GM12878 (cell line): ENCODE data around the gene CENATAC. TPM values are rescaled to one million over a fixed set of nuclear protein-coding genes. Genes with fewer than 3 reads are reported as not detected.

ENCODE experiments used
- ATAC-seq: fragments of 200-7000 bp; cut with Tn5 transposase; 3 replicates; pipeline ENCODE4 v1.9.1; 2020; ENCODE audit warnings: mild to moderate bottlenecking, moderate library complexity
- BruUV-seq: library from RNA; stranded (reverse); fragments of 400-500 nt; replicated peaks from 2 replicates; lab custom pipeline; 2021; lab: Mats Ljungman, UMichigan
- CTCF ChIA-PET: fragments of 300-600 bp; sonication (Branson Sonifier 250); formaldehyde crosslinking; extraction: SDS; loops from one replicate; lab custom pipeline; 2021; ENCODE audit warnings: inconsistent platforms; lab: Yijun Ruan, JAX
- POLR2A ChIA-PET: fragments of 350-600 bp; formaldehyde crosslinking; extraction: SDS; loops from one replicate; lab custom pipeline; 2021; ENCODE audit warnings: inconsistent platforms; lab: Charles Lee
- RAD21 ChIA-PET: fragments of 300-600 bp; sonication (Branson Sonifier 250); formaldehyde crosslinking; loops from one replicate; lab custom pipeline; 2023; ENCODE audit warnings: antibody characterized with exemption; ENCODE audit not compliant: unreplicated experiment; lab: Charles Lee
- SMC1A ChIA-PET: fragments of 300-600 bp; sonication (Branson Sonifier 250); formaldehyde crosslinking; loops from one replicate; lab custom pipeline; 2023; ENCODE audit not compliant: unreplicated experiment, uncharacterized antibody; lab: Charles Lee
- DNase-seq: peaks from one replicate; pipeline ENCODE4 v3.0.0-alpha.2; 2011; ENCODE audit warnings: low read depth, low spot score
- FAIRE-seq: peaks from 3 replicates; lab custom pipeline; 2011; peaks lifted over from hg19 to GRCh38; lab: Jason Lieb, UNC
- H2AFZ ChIP-seq: 2 replicates; pipeline ENCODE4 v1.6.0; 2011; ENCODE audit warnings: low read depth, low read length, control low read depth; ENCODE audit not compliant: control insufficient read depth
- H3K27ac ChIP-seq: 2 replicates; pipeline ENCODE4 v1.5.1; 2011; ENCODE audit warnings: control low read depth; ENCODE audit not compliant: control insufficient read depth, insufficient read depth
- H3K27me3 ChIP-seq, 2 experiments: replicated peaks in 1 of 2; 2 replicates each; pipeline versions ENCODE4 v1.6.0 to v1.6.1; 2011; ENCODE audit warnings: low read length in 1 of 2; ENCODE audit not compliant: control insufficient read depth in 2 of 2, insufficient read depth in 2 of 2
- H3K36me3 ChIP-seq, 2 experiments: 2 replicates each; pipeline ENCODE4 v1.5.1; 2011; ENCODE audit warnings: low read length in 1 of 2; ENCODE audit not compliant: control insufficient read depth in 2 of 2, insufficient read depth in 2 of 2
- H3K4me1 ChIP-seq: 2 replicates; pipeline ENCODE4 v1.6.1; 2011; ENCODE audit warnings: mild to moderate bottlenecking, low read length, moderate library complexity, mixed read lengths; ENCODE audit not compliant: control insufficient read depth, insufficient read depth
- H3K4me2 ChIP-seq: 2 replicates; pipeline ENCODE4 v1.6.0; 2011; ENCODE audit warnings: control low read depth; ENCODE audit not compliant: control insufficient read depth, insufficient read depth
- H3K4me3 ChIP-seq: fragments of 200-600 bp; sonication (generic); 2 replicates; pipeline ENCODE4 v1.5.1; 2016
- H3K79me2 ChIP-seq: 2 replicates; pipeline ENCODE4 v1.6.0; 2011; ENCODE audit warnings: low read length; ENCODE audit not compliant: control insufficient read depth, insufficient read depth
- H3K9ac ChIP-seq: 2 replicates; pipeline ENCODE4 v1.8.0; 2011; ENCODE audit warnings: low read length, control low read depth, mixed read lengths; ENCODE audit not compliant: control insufficient read depth, insufficient read depth
- H3K9me3 ChIP-seq: replicated peaks from 3 replicates; pipeline ENCODE4 v1.5.1; 2011; ENCODE audit warnings: mild to moderate bottlenecking, low read length; ENCODE audit not compliant: control insufficient read depth, insufficient read depth
- H4K20me1 ChIP-seq: 2 replicates; pipeline ENCODE4 v1.6.0; 2011; ENCODE audit not compliant: control insufficient read depth, insufficient read depth
- CEBPB ChIP-seq, 2 experiments: fragments of 150-350 bp in 1 of 2; IDR thresholded peaks; 2 replicates each; pipeline ENCODE4 v1.6.1; 2012 to 2014; ENCODE audit warnings: low read depth in 2 of 2, low read length in 2 of 2, borderline replicate concordance in 1 of 2, inconsistent platforms in 1 of 2
- CREB1 ChIP-seq: IDR thresholded peaks from 2 replicates; pipeline ENCODE4 v1.6.1; 2012; ENCODE audit warnings: low read depth, mild to moderate bottlenecking, inconsistent platforms
- FOS ChIP-seq: IDR thresholded peaks from 3 replicates; pipeline ENCODE4 v1.6.1; 2011; ENCODE audit warnings: borderline replicate concordance; ENCODE audit not compliant: insufficient read length; ENCODE audit errors: extremely low read depth
- PAX5 ChIP-seq: IDR thresholded peaks from 2 replicates; pipeline ENCODE4 v1.6.1; 2011; ENCODE audit warnings: low read depth, low read length, borderline replicate concordance
- POLR2AphosphoS2 ChIP-seq: IDR thresholded peaks from 2 replicates; pipeline ENCODE4 v1.6.1; 2011; ENCODE audit warnings: low read depth, mild to moderate bottlenecking, low read length, improper control_type of control experiment, moderate library complexity
- RCOR1 ChIP-seq: conservative IDR thresholded peaks from 2 replicates; pipeline ENCODE4 v1.6.1; 2012; ENCODE audit warnings: low read depth, low read length, improper control_type of control experiment
- SMARCA5 ChIP-seq: fragments of 450-650 bp; IDR thresholded peaks from 2 replicates; pipeline ENCODE4 v1.6.1; 2017; ENCODE audit warnings: mild to moderate bottlenecking
- SP1 ChIP-seq: IDR thresholded peaks from one replicate; pipeline ENCODE4 v1.6.1; 2011; ENCODE audit warnings: low read depth, low read length
- STAT3 ChIP-seq: IDR thresholded peaks from 2 replicates; pipeline ENCODE4 v1.6.1; 2011; ENCODE audit warnings: low read depth, low read length, improper control_type of control experiment
- TCF3 ChIP-seq: IDR thresholded peaks from 2 replicates; pipeline ENCODE4 v1.6.1; 2012; ENCODE audit warnings: low read depth, mild to moderate bottlenecking, low read length, borderline replicate concordance; ENCODE audit not compliant: insufficient read depth
- TCF7 ChIP-seq: IDR thresholded peaks from 2 replicates; pipeline ENCODE4 v1.6.1; 2014; ENCODE audit warnings: antibody characterized with exemption, borderline replicate concordance
- WGBS: methylation state at CpG from one replicate; pipeline ENCODE4 v1.1.6; 2016; ENCODE audit warnings: low lambda C conversion rate; ENCODE audit not compliant: insufficient replicate concordance, insufficient coverage; ENCODE audit errors: missing lambda C conversion rate; 5-methylcytosine and 5-hydroxymethylcytosine counted together
- in situ Hi-C: fragments of 300-500 bp; cut with MboI; formaldehyde crosslinking; loops from 9 replicates; pipeline ENCODE4 v1.14.3; 2018; ENCODE audit warnings: mixed read lengths
- intact Hi-C: fragments of 100-400 bp; cut with micrococcal nuclease; formaldehyde crosslinking; loops from one replicate; pipeline ENCODE4 v1.14.2; 2022; ENCODE audit not compliant: unreplicated experiment
- polyA plus RNA-seq, 11 experiments: library from polyadenylated mRNA; depleted of rRNA in 4 of 11; unstranded in 6 of 11; stranded (reverse) in 5 of 11; fragments of >200 nt; fragmentation: Nextera tagmentation in 4 of 11; fragmentation: Illumina TruSeq in 1 of 11; extraction: Ambion mirVana in 4 of 11; extraction: Trizol in 1 of 11; gene quantifications; 1 replicate in 1 of 11; 2 replicates in 10 of 11; pipeline versions ENCODE4 v1.2.1 to v1.2.3, GENCODE V29; 2011 to 2016; ENCODE audit warnings: inconsistent platforms in 2 of 11, missing spikeins in 2 of 11, low read depth in 1 of 11
- total RNA-seq, 4 experiments: library from RNA; depleted of rRNA in 3 of 4; stranded (reverse); fragments of >200 nt in 3 of 4; fragmentation: Illumina TruSeq in 1 of 4; extraction: Trizol in 1 of 4; gene quantifications; 2 replicates each; pipeline versions ENCODE4 v1.2.1 to v1.2.3, GENCODE V29; 2013 to 2021

Gene CENATAC
- total and polyA plus RNA-seq, 10 of the 15 experiments (the other 5 are each of a cell fraction or from before 2014, with no cell fraction given) = 4.8 to 37.1 (median 24.1) TPM

DNA sequence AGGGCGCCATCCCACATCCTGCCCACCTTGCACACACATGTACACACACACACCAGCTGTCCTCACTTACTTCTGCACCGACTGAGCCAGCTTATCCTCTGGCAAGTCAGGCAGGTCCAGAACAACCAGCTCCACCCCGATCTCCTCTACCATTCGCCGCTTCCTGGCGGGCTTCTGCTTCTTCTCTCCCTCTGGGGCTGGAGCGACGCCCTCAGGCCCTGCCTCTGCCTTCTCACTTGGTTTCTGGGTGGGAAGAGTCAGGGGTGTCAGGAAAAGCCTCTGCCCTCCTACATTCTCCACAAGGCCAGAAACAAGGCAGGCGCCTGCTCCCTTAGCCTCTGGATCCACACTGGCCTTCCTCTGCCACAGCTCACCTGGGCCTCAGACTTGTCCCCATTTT, 50.7 kb downstream of the CENATAC start:
- Histone ChIP-seq H3K9ac (no peak overlapping the region), H3K27me3 (no peaks in the 10 kb centered on the region), H3K36me3 (peaks cover 44 to 45% of the 10 kb centered on the region in 2 experiments), H2AFZ (no peak overlapping the region), H3K9me3 (no peaks in the 10 kb centered on the region), H4K20me1 (no peaks in the 10 kb centered on the region), H3K4me3 (no peak overlapping the region), H3K27ac (no peak overlapping the region), H3K4me2 (no peak overlapping the region), H3K79me2 (peaks cover 9% of the 10 kb centered on the region), H3K4me1 (peaks cover 24% of the 10 kb centered on the region)
- WGBS = 93% methylated on average over 9 of the region's 9 CpGs
- ATAC-seq (no peak), FAIRE-seq (no peak), DNase-seq (no peak)
- ChIA-PET CTCF (no interaction called here), SMC1A (no interaction called here), POLR2A (interaction anchor here (0.9 to 2.5 kb wide), 3 partner anchors 7 to 19 kb away, joined by 3 to 10 read pairs (median 3); partner anchors contain the start of gene VPS11), RAD21 (no interaction called here)
- intact Hi-C loops (no loop called here), in situ Hi-C loops (no loop called here)
- TSS peak; percentile 8 for BruUV-seq
- TF ChIP-seq CREB1 (no peak), PAX5 (no peak), SP1 (no peak), TCF7 (no peak), POLR2AphosphoS2 (no peak), FOS (no peak), CEBPB (IDR thresholded peaks at IDR 0.05; ENCODE audit: borderline replicate concordance in 1 of 2, low read depth in 2 of 2, low read length in 2 of 2) (no peak), STAT3 (no peak), TCF3 (no peak), SMARCA5 (no peak), RCOR1 (no peak)
